OCI-LY7 (cell line): ENCODE measurements around the gene ARPC5L. TPM values are rescaled to one million over a fixed set of nuclear protein-coding genes. Genes with fewer than 3 reads are reported as not detected.

ENCODE experiments used
- BruUV-seq: library from RNA; stranded (reverse); fragments of 400-500 nt; replicated peaks from 2 replicates; lab custom pipeline; 2021; lab: Mats Ljungman, UMichigan
- CTCF ChIA-PET: fragments of 300-600 bp; sonication (Branson Sonifier 250); formaldehyde crosslinking; loops from one replicate; lab custom pipeline; 2022; ENCODE audit warnings: antibody characterized with exemption; ENCODE audit not compliant: unreplicated experiment; lab: Charles Lee
- POLR2A ChIA-PET: fragments of 300-600 bp; sonication (Branson Sonifier 250); formaldehyde crosslinking; loops from one replicate; lab custom pipeline; 2022; ENCODE audit warnings: antibody characterized with exemption; lab: Charles Lee
- DNase-seq: peaks from one replicate; pipeline ENCODE4 v3.0.0-alpha.2; 2015; ENCODE audit warnings: low spot score
- H2AFZ ChIP-seq: fragments of 200-600 bp; sonication (generic), shearing (Covaris generic); 2 replicates; pipeline ENCODE4 v1.6.1; 2014; ENCODE audit warnings: mild to moderate bottlenecking, antibody characterized with exemption, low read length, moderate library complexity
- H3K27ac ChIP-seq: fragments of 200-600 bp; sonication (generic); 2 replicates; pipeline ENCODE4 v1.5.1; 2014; ENCODE audit warnings: mixed run types, low read depth, mild to moderate bottlenecking, moderate library complexity, low read length, inconsistent platforms; ENCODE audit not compliant: poor library complexity, severe bottlenecking
- H3K36me3 ChIP-seq: fragments of 200-600 bp; sonication (generic); 2 replicates; pipeline ENCODE4 v1.6.1; 2014; ENCODE audit warnings: mild to moderate bottlenecking, antibody characterized with exemption, low read length, moderate library complexity, mixed read lengths; ENCODE audit not compliant: insufficient read depth
- H3K4me1 ChIP-seq: fragments of 200-600 bp; sonication (generic); 2 replicates; pipeline ENCODE4 v1.5.1; 2014; ENCODE audit warnings: mild to moderate bottlenecking, low read length; ENCODE audit not compliant: insufficient read depth, poor library complexity, severe bottlenecking
- H3K4me2 ChIP-seq: fragments of 200-600 bp; sonication (generic); 2 replicates; pipeline ENCODE4 v1.6.1; 2014; ENCODE audit warnings: mild to moderate bottlenecking, low read length
- H3K4me3 ChIP-seq: fragments of 200-600 bp; sonication (generic); 2 replicates; pipeline ENCODE4 v1.5.1; 2014; ENCODE audit warnings: mild to moderate bottlenecking, low read depth, low read length; ENCODE audit not compliant: poor library complexity, severe bottlenecking
- H3K79me2 ChIP-seq: fragments of 200-600 bp; sonication (generic); 2 replicates; pipeline ENCODE4 v1.6.1; 2016; ENCODE audit warnings: low read depth, mild to moderate bottlenecking, low read length, moderate library complexity, mixed read lengths; ENCODE audit not compliant: insufficient read depth
- H3K9me2 ChIP-seq: fragments of 200-600 bp; sonication (generic); 2 replicates; pipeline ENCODE4 v1.6.1; 2016; ENCODE audit warnings: mild to moderate bottlenecking, low read length, mixed read lengths; ENCODE audit not compliant: insufficient read depth
- H3K9me3 ChIP-seq: fragments of 200-600 bp; sonication (generic); 2 replicates; pipeline ENCODE4 v1.6.1; 2014; ENCODE audit warnings: mild to moderate bottlenecking, mixed run types, low read length, mixed read lengths
- H4K20me1 ChIP-seq: fragments of 200-600 bp; sonication (generic); 2 replicates; pipeline ENCODE4 v1.6.1; 2014; ENCODE audit warnings: mild to moderate bottlenecking, antibody characterized with exemption, low read length, moderate library complexity, mixed read lengths; ENCODE audit not compliant: insufficient read depth
- CTCF ChIP-seq: fragments of 200-600 bp; sonication (generic); conservative IDR thresholded peaks from 2 replicates; pipeline ENCODE4 v1.5.1; 2014; ENCODE audit warnings: mild to moderate bottlenecking, antibody characterized with exemption, low read length, moderate library complexity, mixed read lengths
- EZH2phosphoT487 ChIP-seq: fragments of 200-600 bp; sonication (generic); IDR thresholded peaks from 2 replicates; pipeline ENCODE4 v1.6.1; 2018; ENCODE audit warnings: low read depth, borderline replicate concordance, mild to moderate bottlenecking, mixed run types, antibody characterized with exemption, low read length, moderate library complexity, mixed read lengths
- intact Hi-C: fragments of 100-400 bp; cut with micrococcal nuclease; formaldehyde crosslinking; loops from one replicate; pipeline ENCODE4 v1.10.0; 2022; ENCODE audit not compliant: unreplicated experiment
- total RNA-seq, 2 experiments: library from RNA; depleted of rRNA in 1 of 2; stranded (reverse); fragments of >200 nt in 1 of 2; shearing (Covaris generic) in 1 of 2; gene quantifications; 2 replicates each; pipeline ENCODE4 v1.2.3, GENCODE V29; 2014 to 2022

ARPC5L gene
- total RNA-seq, 2 experiments from 2014 or later, result 74.0 to 107 TPM

DNA sequence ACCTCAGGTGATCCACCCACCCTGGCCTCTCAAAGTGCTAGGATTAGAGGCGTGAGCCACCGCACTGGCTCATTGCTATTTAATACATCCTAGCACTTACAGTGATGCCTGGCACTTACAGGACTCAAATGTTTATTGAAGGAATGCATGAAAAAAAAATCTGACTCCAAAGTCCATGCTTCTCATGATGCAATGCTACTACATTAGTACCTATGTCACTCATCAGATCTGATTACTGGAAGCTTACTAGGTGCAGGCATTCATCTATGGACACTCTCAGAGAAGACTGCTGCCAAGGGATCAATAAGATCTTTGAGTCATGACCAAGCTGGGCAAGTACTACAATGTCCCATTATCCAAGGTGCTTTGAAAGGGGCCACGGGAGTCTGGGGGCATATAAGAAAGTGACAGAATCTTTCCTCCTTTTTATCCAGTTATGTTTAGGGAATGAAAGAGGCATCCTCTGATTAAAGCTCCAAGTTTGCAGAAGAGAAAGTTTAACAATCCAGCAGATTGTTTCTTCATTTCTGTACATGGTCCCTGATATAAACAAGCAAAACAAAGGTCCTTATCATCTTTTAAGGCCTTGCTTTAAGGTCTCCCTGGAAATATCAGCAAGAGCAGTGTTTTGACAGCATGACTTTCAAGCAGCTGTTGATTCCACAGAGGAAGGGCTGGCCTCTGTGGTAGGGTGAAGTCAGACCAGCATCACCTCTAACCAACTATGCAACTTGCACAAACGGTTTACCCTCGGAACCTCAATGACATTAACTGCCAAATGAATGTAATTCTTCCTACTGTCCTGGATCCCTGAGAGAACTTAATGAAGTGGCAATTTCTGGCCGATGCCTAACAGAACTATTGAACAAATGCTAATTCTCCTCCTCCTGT is 35.9 kb downstream of the ARPC5L start:
- Histone ChIP-seq H3K4me1 (peaks cover 8% of the 10 kb centered on the region), H3K27ac (no peak overlapping the region), H3K9me2 (no peaks in the 10 kb centered on the region), H3K4me3 (no peak overlapping the region), H3K4me2 (no peak overlapping the region), H4K20me1 (no peaks in the 10 kb centered on the region), H2AFZ (no peak overlapping the region), H3K9me3 (no peaks in the 10 kb centered on the region), H3K79me2 (no peaks in the 10 kb centered on the region), H3K36me3 (peaks cover 60% of the 10 kb centered on the region)
- no peak for DNase-seq
- BruUV-seq, result no TSS peak
- no peak for TF ChIP-seq CTCF
- TF ChIP-seq EZH2phosphoT487, result no peak
- POLR2A ChIA-PET, result no interaction called here
- intact Hi-C loops, result no loop called here
- CTCF ChIA-PET, result no interaction called here

- Histone ChIP-seq H3K4me2 (no peak overlapping the region), H3K4me1 (peaks cover under 1% of the 10 kb centered on the region), H3K36me3 (peaks cover 52% of the 10 kb centered on the region), H3K27ac (no peak overlapping the region), H3K9me3 (no peaks in the 10 kb centered on the region), H3K79me2 (no peaks in the 10 kb centered on the region), H3K4me3 (no peak overlapping the region), H4K20me1 (no peaks in the 10 kb centered on the region), H3K9me2 (no peaks in the 10 kb centered on the region), H2AFZ (no peak overlapping the region)
- POLR2A ChIA-PET, result interaction anchor here (0.6 kb wide), 1 partner anchor 69 kb away, joined by 4 read pairs; no protein-coding TSS in a partner anchor
- intact Hi-C loops, result no loop called here
- no peak for TF ChIP-seq CTCF
- TF ChIP-seq EZH2phosphoT487, result no peak
- no TSS peak for BruUV-seq
- CTCF ChIA-PET, result no interaction called here
- DNase-seq, result no peak
Measured at GRCh38 chr9:124899845-124900244, 37.9 kb downstream of the ARPC5L start.

DNA sequence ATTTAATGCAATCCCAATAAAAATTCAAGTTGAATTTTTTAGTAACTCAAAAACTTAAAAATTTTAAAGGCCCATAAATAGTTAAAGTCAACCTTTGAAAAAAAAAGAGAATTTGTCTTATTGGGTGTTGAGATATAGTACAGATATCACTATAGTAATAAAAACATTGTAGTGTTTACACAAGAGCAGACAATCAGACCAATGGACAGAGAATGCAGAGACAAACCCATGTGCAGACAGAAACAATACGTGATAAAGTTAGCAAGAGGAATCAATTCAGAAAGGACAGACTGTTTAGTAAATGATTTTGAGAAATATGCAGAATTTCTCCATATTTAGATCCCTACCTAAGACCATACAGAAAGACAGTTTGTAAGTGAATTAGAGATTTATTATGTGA is 45.0 kb downstream of the ARPC5L start:
- CTCF ChIA-PET, result no interaction called here

More for the DNA sequence above, 45.0 kb downstream of the ARPC5L start:
- peaks cover 56% of the 10 kb centered on the region for H3K36me3 ChIP-seq
- no peaks in the 10 kb centered on the region for H3K9me2 ChIP-seq
- no peak overlapping the region for H3K4me3 ChIP-seq
- POLR2A ChIA-PET, result no interaction called here
- H3K4me1 ChIP-seq, result no peaks in the 10 kb centered on the region
- H3K79me2 ChIP-seq, result no peaks in the 10 kb centered on the region
- H4K20me1 ChIP-seq, result no peaks in the 10 kb centered on the region
- no peaks in the 10 kb centered on the region for H3K9me3 ChIP-seq
- intact Hi-C loops, result no loop called here
- H3K27ac ChIP-seq, result no peak overlapping the region
- DNase-seq, result no peak
- TF ChIP-seq EZH2phosphoT487, result no peak
- no peak for TF ChIP-seq CTCF
- H2AFZ ChIP-seq, result no peak overlapping the region
- no TSS peak for BruUV-seq
- H3K4me2 ChIP-seq, result no peak overlapping the region
